Effector memory CD4-positive, alpha-beta T cell (primary cell): ENCODE results near the gene USF3.

ENCODE experiments used
- DNase-seq, 3 donors: peaks; one replicate each; pipeline ENCODE4 v3.0.0-alpha.2; 2020
- H3K27ac ChIP-seq: 2 replicates; pipeline ENCODE4 v1.7.0; 2013; ENCODE audit warnings: mild to moderate bottlenecking, low read length, moderate library complexity; ENCODE audit not compliant: insufficient read depth, poor library complexity, severe bottlenecking
- H3K27me3 ChIP-seq: replicated peaks from 2 replicates; pipeline ENCODE4 v1.7.0; 2013; ENCODE audit warnings: mild to moderate bottlenecking, low read length; ENCODE audit not compliant: insufficient read depth, control insufficient read depth, poor library complexity, severe bottlenecking
- H3K36me3 ChIP-seq: 2 replicates; pipeline ENCODE4 v1.7.0; 2013; ENCODE audit warnings: mild to moderate bottlenecking, low read length, moderate library complexity; ENCODE audit not compliant: control insufficient read depth, insufficient read depth
- H3K4me1 ChIP-seq: 2 replicates; pipeline ENCODE4 v1.7.0; 2013; ENCODE audit warnings: low read length, mild to moderate bottlenecking; ENCODE audit not compliant: control insufficient read depth, insufficient read depth, poor library complexity, severe bottlenecking
- H3K4me3 ChIP-seq: 2 replicates; pipeline ENCODE4 v1.7.0; 2013; ENCODE audit warnings: low read length, low read depth, mild to moderate bottlenecking; ENCODE audit not compliant: insufficient read depth, poor library complexity, severe bottlenecking
- H3K9me3 ChIP-seq: 2 replicates; pipeline ENCODE4 v1.7.0; 2013; ENCODE audit warnings: mild to moderate bottlenecking, low read length, moderate library complexity; ENCODE audit not compliant: control insufficient read depth

Gene USF3

GRCh38 chr3:113677737-113678136 lies 18.7 kb downstream of the USF3 start:
- H3K9me3 ChIP-seq = no peaks in the 10 kb centered on the region
- H3K27me3 ChIP-seq = no peaks in the 10 kb centered on the region
- DNase-seq = no peak
- H3K4me1 ChIP-seq = no peaks in the 10 kb centered on the region
- no peak overlapping the region for H3K4me3 ChIP-seq
- peaks cover 29% of the 10 kb centered on the region for H3K36me3 ChIP-seq
- no peak overlapping the region for H3K27ac ChIP-seq

DNA sequence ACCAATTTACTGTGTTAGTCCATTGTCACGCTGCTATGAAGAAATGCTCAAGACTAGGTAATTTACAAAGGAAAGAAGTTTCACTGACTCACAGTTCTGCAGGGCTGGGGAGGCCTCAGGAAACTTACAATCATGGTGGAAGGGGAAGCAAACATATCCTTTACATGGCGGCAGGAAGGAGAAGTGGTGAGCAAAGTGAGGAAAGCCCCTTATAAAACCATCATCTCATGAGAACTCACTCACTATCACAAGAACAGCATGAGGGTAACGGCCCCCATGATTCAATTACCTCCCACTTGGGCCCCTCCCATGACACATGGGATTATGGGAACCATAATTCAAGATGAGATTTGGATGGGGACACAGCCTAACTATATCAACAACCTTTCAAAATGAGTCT lies 20.2 kb downstream of the USF3 start:
- H3K9me3 ChIP-seq = no peaks in the 10 kb centered on the region
- H3K27ac ChIP-seq = no peak overlapping the region
- no peaks in the 10 kb centered on the region for H3K27me3 ChIP-seq
- H3K4me1 ChIP-seq = no peaks in the 10 kb centered on the region
- DNase-seq = no peak
- peaks cover 29% of the 10 kb centered on the region for H3K36me3 ChIP-seq
- H3K4me3 ChIP-seq = no peak overlapping the region

DNA sequence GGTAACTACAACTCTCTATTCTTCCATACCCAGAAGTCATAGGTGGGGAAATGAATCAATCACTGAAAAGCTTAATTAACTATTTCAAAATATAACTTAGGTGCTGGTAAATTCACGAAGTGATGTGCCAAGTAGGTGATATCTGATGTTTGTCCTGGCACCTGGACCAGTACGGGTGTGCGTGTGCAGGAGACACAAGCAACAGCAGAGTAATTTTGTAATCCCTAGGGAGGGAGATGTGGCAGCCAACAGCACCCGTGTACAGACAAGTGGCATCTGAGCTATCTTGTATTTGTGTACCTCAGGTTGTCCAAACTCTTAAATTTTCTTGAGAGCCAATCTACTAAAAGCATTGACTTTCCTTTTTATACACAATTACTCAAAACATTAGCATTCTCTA lies 22.8 kb downstream of the USF3 start:
- Histone ChIP-seq H3K4me3 (no peak overlapping the region), H3K9me3 (no peaks in the 10 kb centered on the region), H3K27me3 (no peaks in the 10 kb centered on the region), H3K27ac (no peak overlapping the region), H3K36me3 (peaks cover 32% of the 10 kb centered on the region), H3K4me1 (no peaks in the 10 kb centered on the region)
- no peak for DNase-seq

DNA sequence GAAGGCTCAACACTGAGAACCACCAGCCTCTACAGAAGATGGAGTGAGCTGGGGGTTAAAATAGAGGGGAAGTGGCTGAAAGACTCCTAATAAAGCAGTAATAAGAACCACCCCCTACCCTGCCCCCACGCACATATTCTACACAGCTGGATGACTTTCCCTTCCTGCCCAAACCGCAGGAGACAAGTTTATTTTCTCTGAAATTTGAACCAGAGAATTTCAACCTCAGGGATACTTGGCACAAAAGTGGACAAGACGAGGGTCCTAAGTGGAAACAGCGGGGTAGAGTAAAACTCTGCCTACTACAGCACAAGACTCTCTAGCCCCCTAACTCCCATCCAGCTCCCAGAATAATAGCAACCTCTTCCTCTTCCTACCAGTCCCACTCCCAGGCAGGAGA lies 28.4 kb downstream of the USF3 start:
- H3K27me3 ChIP-seq = no peaks in the 10 kb centered on the region
- no peaks in the 10 kb centered on the region for H3K4me1 ChIP-seq
- DNase-seq = no peak
- H3K27ac ChIP-seq = no peak overlapping the region
- no peak overlapping the region for H3K4me3 ChIP-seq
- no peaks in the 10 kb centered on the region for H3K9me3 ChIP-seq
- H3K36me3 ChIP-seq = peaks cover 9% of the 10 kb centered on the region

- Histone ChIP-seq H3K27me3 (no peaks in the 10 kb centered on the region), H3K4me3 (no peak overlapping the region), H3K4me1 (no peaks in the 10 kb centered on the region), H3K36me3 (peaks cover 22% of the 10 kb centered on the region), H3K9me3 (no peaks in the 10 kb centered on the region), H3K27ac (no peak overlapping the region)
- DNase-seq = no peak
Measured at GRCh38 chr3:113664523-113665094, 31.8 kb downstream of the USF3 start.

DNA sequence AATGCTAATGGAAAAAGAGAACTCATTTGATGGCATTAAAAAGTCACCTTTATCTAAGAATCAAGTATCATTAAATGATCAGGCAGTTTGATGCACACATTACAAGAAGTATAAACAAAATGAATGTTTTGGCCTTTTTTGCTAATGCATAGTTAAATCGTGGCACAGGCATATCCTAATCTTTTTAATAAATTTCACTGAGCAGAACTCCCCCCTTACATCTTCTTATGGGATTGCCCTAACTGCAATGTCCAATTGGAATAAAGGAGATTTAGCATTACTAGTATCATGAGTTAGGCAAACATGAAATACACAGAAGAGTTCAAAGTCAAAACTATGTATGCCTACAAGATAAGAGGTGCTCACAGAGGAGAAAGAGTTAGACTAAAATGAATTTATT lies 32.7 kb downstream of the USF3 start:
- Histone ChIP-seq H3K27ac (no peak overlapping the region), H3K4me1 (no peaks in the 10 kb centered on the region), H3K4me3 (no peak overlapping the region), H3K36me3 (peaks cover 30% of the 10 kb centered on the region), H3K9me3 (no peaks in the 10 kb centered on the region), H3K27me3 (no peaks in the 10 kb centered on the region)
- no peak for DNase-seq

- Histone ChIP-seq H3K4me1 (no peaks in the 10 kb centered on the region), H3K4me3 (no peak overlapping the region), H3K9me3 (no peaks in the 10 kb centered on the region), H3K27ac (no peak overlapping the region), H3K36me3 (peaks cover 34% of the 10 kb centered on the region), H3K27me3 (no peaks in the 10 kb centered on the region)
- no peak for DNase-seq
Measured at GRCh38 chr3:113663324-113663750, 33.1 kb downstream of the USF3 start.

- Histone ChIP-seq H3K36me3 (peaks cover 40% of the 10 kb centered on the region), H3K4me1 (no peaks in the 10 kb centered on the region), H3K9me3 (no peaks in the 10 kb centered on the region), H3K27ac (no peak overlapping the region), H3K4me3 (no peak overlapping the region), H3K27me3 (no peaks in the 10 kb centered on the region)
- DNase-seq = no peak
Measured at GRCh38 chr3:113662824-113663223, 33.6 kb downstream of the USF3 start.

DNA sequence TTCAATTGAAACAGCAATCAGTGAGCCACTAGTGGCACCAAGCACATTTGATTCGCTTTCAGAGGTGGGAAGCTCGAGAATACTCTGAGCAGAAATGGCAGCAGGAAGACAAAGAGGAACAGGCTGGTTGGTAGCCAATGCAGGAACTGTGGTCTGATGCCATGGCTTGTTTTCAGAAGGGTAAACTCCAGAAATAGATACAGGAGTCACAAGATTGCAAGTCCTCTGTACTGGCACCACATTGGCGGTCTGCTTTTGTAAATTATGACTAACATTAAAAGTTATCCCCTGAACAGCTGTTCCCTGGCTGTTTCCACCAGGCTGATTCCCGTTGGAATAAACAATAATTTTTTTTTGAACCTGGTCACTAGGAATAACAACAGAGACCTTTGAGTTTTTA lies 35.5 kb downstream of the USF3 start:
- no peak overlapping the region for H3K4me3 ChIP-seq
- H3K36me3 ChIP-seq = peaks cover 41% of the 10 kb centered on the region
- H3K9me3 ChIP-seq = no peaks in the 10 kb centered on the region
- no peak overlapping the region for H3K27ac ChIP-seq
- no peaks in the 10 kb centered on the region for H3K4me1 ChIP-seq
- H3K27me3 ChIP-seq = no peaks in the 10 kb centered on the region
- DNase-seq = no peak

GRCh38 chr3:113660458-113660857 lies 36.0 kb downstream of the USF3 start:
- H3K27me3 ChIP-seq = no peaks in the 10 kb centered on the region
- H3K36me3 ChIP-seq = peaks cover 41% of the 10 kb centered on the region
- no peaks in the 10 kb centered on the region for H3K4me1 ChIP-seq
- H3K27ac ChIP-seq = no peak overlapping the region
- H3K9me3 ChIP-seq = no peaks in the 10 kb centered on the region
- no peak overlapping the region for H3K4me3 ChIP-seq
- DNase-seq = no peak
